Activated T-cell treated with anti-CD3 and anti-CD28 coated beads, Interleukin-2, amount 50 U/mL, for 72 hours (primary cell): ENCODE data around the gene GGN. TPM values are rescaled to one million over a fixed set of nuclear protein-coding genes. Genes with fewer than 3 reads are reported as not detected.

Experiments used
- ATAC-seq, 2 donors: fragments of 150-1000 bp; cut with Tn5 transposase; replicated peaks in 1 of 2; 2 replicates each; pipeline ENCODE4 v1.10.0; 2021; ENCODE audit warnings: moderate library complexity in 2 of 2, mild to moderate bottlenecking in 1 of 2
- DNase-seq, 2 donors: peaks; one replicate each; pipeline ENCODE4 v3.0.0; 2021 to 2022; ENCODE audit warnings: mixed read lengths in 1 of 2
- H3K27ac Mint-ChIP-seq: one replicate; pipeline ENCODE4 v1.8.0; 2022; ENCODE audit warnings: mild to moderate bottlenecking, moderate library complexity, mixed read lengths
- H3K27me3 Mint-ChIP-seq: one replicate; pipeline ENCODE4 v1.8.0; 2022; ENCODE audit warnings: low read depth, mixed read lengths
- H3K36me3 Mint-ChIP-seq, 2 donors: one replicate each; pipeline ENCODE4 v1.8.0; 2022; ENCODE audit warnings: mixed read lengths in 2 of 2, mild to moderate bottlenecking in 1 of 2; ENCODE audit not compliant: insufficient read depth in 2 of 2
- H3K4me1 Mint-ChIP-seq: one replicate; pipeline ENCODE4 v1.8.0; 2022; ENCODE audit warnings: low read depth, mixed read lengths
- H3K4me3 Mint-ChIP-seq, 2 donors: one replicate each; pipeline ENCODE4 v1.8.0; 2022; ENCODE audit warnings: mild to moderate bottlenecking in 2 of 2, mixed read lengths in 2 of 2, moderate library complexity in 2 of 2
- H3K9me3 Mint-ChIP-seq, 2 donors: one replicate each; pipeline ENCODE4 v1.8.0; 2022; ENCODE audit warnings: mixed read lengths in 2 of 2
- total RNA-seq, 2 donors: library from RNA; stranded (reverse); gene quantifications; one replicate each; pipeline ENCODE4 v1.2.3, GENCODE V29; 2022

The GGN gene
- total RNA-seq, 2 donors from 2014 or later, result 0.43 to 1.4 TPM

DNA sequence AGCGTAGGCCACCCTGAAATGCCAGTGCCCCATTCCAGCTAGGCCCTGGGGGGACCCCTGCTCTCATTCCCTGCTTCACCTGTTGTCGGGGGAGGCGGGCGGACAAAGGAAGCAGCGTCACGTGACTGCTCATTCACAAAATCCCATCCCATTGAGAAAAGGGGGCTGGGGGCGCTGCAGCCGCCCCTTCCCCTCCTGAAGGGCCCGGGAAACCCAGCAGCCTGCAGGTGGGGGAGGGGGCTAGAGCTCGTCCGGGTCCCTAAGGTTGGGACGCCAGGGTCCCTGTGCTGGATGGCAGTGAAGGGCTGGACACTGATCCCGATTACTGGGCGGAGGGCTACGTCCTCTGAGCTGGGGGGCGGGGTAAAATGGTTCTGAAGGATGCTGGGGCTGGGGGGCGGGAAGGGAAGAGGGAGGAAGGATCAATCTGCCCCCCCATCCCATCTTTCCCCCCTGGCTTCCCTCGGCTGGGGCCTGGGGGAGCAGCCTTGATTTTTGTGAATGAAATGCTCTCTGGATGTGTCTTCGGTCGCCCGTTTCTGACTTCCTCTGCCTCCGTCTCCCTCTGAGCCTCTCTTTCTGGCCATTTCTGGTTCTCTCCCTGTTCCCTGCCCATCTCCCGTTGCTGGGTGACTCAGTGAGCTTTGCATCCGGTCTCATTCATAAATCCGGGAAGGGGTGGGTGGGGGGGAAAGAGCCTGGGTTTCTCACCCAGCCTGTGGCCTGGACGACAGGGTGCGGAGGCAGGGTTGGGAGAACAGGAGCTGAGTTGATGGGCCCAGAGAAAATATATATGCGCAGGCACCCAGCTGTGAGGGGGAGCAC, 1.5 kb upstream of the GGN start:
- H3K9me3 Mint-ChIP-seq, result no peaks in the 10 kb centered on the region
- H3K4me1 Mint-ChIP-seq, result peaks cover 31% of the 10 kb centered on the region
- ATAC-seq, result no peak
- DNase-seq, result no peak
- no peak overlapping the region for H3K27ac Mint-ChIP-seq
- H3K36me3 Mint-ChIP-seq, result peaks cover 0 to 4% of the 10 kb centered on the region in 2 donors
- H3K4me3 Mint-ChIP-seq, result peak overlapping the region; percentile 75 to 76
- peaks cover 29% of the 10 kb centered on the region for H3K27me3 Mint-ChIP-seq

DNA sequence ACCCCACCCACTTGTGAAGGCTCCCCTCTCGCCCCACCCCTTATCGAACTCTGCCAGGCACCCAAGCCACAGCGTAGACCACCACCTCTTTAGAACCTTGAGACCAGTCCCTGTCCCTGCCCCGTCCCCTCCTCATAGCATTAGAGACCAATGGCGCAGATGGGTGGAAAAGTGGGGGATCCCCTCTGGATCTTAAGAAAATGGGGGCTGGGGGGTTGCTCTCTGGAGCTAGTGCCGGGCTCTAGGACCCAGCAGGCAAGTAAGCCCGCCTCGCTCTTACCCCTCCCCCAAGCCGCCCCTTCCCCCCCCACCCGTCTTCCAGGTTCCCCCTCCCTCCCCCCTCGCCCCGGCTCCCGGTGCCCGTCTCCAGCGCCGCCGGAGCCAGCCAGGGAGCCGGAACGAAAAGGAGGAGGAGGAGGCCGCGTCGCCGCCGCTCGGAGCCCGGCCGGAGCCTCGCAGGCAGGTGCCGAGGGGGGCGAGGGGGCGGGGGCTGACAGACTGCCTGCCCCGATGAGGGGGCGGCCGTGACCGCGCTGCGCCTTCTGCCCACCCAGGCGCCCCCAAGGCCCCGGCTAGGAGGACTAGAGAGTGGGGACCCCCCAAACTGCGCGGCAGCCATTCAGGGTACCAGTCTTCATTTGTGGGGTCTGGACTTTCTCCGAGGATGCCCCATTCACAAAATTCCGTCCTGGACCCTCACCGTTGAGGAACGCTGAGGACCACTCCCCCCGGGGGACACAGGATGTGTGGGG, 691 bp upstream of the GGN start, which contains the start of gene SPRED3:
Gene SPRED3, plus strand, starts transcription at position 349 of the 752 bp plus-strand sequence. CDS start 1,606 bp downstream, outside the sequence.
- DNase-seq (no peak), ATAC-seq (peak in 1 of 2 donors; percentile 3)
- peaks cover 0 to 6% of the 10 kb centered on the region in 2 donors for H3K36me3 Mint-ChIP-seq
- peaks cover 21% of the 10 kb centered on the region for H3K27me3 Mint-ChIP-seq
- H3K9me3 Mint-ChIP-seq, result no peaks in the 10 kb centered on the region
- H3K4me3 Mint-ChIP-seq, result peak within 1 kb of the TSS; percentile 96 to 98
- H3K4me1 Mint-ChIP-seq, result peaks cover 23% of the 10 kb centered on the region
- peak within 1 kb of the TSS; percentile 88 for H3K27ac Mint-ChIP-seq

DNA sequence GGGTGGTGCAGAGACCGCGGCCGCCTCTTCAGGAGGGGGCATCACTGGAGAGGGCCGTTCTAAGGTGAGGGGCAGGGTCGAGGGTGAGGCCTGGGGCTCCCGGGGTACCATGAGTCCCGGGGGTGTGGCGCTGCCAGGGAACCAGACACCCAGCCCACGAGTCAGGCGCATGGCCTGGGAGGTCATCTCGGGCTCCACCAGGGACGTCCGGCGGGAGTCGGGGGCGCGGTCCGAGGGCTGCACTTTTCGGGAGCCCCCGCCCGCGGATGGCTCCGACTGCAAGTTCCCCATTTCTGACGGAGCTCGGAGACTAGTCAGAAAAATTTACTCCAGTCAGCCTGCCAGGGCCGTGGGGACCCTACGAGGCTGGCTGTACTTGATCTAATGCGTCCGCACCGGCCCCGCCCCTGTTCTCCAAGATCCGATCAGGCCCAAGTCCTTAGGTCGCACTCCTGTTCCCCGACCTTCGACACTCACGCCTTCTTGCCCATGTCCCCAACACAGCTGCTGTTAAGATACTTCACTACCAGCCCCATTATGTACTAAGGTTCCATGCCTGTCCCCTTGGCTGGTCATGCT, 774 bp downstream of the GGN start:
- H3K4me3 Mint-ChIP-seq, result peak overlapping the region; percentile 96 to 98
- H3K27me3 Mint-ChIP-seq, result peaks cover 21% of the 10 kb centered on the region
- ATAC-seq, result no peak
- DNase-seq, result no peak
- peaks cover 17% of the 10 kb centered on the region for H3K4me1 Mint-ChIP-seq
- H3K27ac Mint-ChIP-seq, result no peak overlapping the region
- H3K36me3 Mint-ChIP-seq, result peaks cover 1 to 16% of the 10 kb centered on the region in 2 donors
- no peaks in the 10 kb centered on the region for H3K9me3 Mint-ChIP-seq

DNA sequence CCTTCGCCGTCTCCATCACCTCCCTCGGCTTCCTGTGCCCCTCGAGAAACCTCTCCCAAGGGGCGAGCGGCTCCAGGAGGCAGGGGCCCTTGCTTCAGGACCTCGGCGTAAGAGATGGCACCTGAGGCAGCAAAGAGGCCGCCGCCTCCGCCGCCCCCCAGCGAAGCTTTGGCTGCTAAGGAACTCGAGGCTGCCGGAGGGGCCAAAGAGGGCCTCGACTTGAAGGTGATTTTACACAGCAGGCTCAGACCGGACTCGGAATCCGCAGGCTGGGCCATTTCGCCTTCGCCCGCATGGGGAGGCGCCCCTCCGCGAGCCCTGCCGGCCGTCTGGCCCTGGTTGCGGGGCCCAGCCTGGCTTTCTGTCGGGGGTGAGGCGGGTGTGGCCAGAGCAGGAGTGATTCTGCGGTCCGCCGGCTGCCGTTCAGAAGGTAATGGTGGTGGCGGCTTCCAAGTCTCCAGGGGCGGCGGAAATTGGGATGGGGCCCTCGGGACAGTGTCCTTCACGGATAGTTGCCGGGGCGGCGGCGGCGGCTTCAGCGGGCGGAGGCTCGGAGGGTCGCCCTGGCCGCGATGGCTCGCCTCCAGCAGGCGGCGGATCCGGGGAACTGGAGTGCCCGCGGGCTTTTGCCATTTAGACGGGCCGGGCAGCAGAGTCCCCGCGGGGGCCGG, 1.4 kb downstream of the GGN start:
- Mint-ChIP-seq H3K9me3 (no peaks in the 10 kb centered on the region), H3K27ac (no peak overlapping the region), H3K36me3 (peaks cover 3 to 19% of the 10 kb centered on the region in 2 donors), H3K4me3 (peak overlapping the region in 1 of 2 donors; percentile 10), H3K27me3 (peaks cover 18% of the 10 kb centered on the region), H3K4me1 (peaks cover 17% of the 10 kb centered on the region)
- DNase-seq, result no peak
- no peak for ATAC-seq

- peaks cover 17% of the 10 kb centered on the region for H3K4me1 Mint-ChIP-seq
- DNase-seq, result no peak
- no peak for ATAC-seq
- H3K27ac Mint-ChIP-seq, result no peak overlapping the region
- H3K36me3 Mint-ChIP-seq, result peaks cover 3 to 19% of the 10 kb centered on the region in 2 donors
- H3K9me3 Mint-ChIP-seq, result no peaks in the 10 kb centered on the region
- H3K4me3 Mint-ChIP-seq, result no peak overlapping the region
- peaks cover 12% of the 10 kb centered on the region for H3K27me3 Mint-ChIP-seq
Observed at GRCh38 chr19:38385804-38386257, 2.0 kb downstream of the GGN start.

GRCh38 chr19:38385057-38385803, 2.6 kb downstream of the GGN start:
- no peak overlapping the region for H3K27ac Mint-ChIP-seq
- peaks cover 5 to 20% of the 10 kb centered on the region in 2 donors for H3K36me3 Mint-ChIP-seq
- peaks cover 8% of the 10 kb centered on the region for H3K27me3 Mint-ChIP-seq
- no peaks in the 10 kb centered on the region for H3K9me3 Mint-ChIP-seq
- ATAC-seq, result no peak
- DNase-seq, result no peak
- H3K4me3 Mint-ChIP-seq, result no peak overlapping the region
- H3K4me1 Mint-ChIP-seq, result peaks cover 17% of the 10 kb centered on the region

- Mint-ChIP-seq H3K27ac (no peak overlapping the region), H3K36me3 (peaks cover 8 to 24% of the 10 kb centered on the region in 2 donors)
Observed at GRCh38 chr19:38384209-38385027, 3.4 kb downstream of the GGN start.

DNA sequence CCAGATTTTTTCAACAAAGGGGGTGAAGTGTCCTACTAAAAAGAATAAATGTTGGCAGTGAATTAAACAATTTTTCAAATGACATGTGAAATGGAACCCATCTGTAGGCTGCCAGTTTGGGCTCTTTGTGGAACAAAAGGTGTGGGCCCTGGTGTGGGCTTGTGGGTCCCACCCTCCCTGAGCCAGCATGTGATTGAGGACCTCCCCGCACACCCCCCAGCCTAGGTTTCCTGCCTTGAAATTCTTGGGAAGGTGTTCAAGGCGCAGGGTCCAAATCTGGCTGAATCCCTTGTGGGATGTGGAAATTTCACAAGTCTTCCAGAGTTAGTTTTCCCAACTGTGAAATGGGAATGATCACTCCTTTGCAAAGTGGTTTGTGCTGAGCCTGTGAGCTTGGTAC, 4.1 kb downstream of the GGN start:
- Mint-ChIP-seq H3K27me3 (no peaks in the 10 kb centered on the region), H3K27ac (peak overlapping the region; percentile 57), H3K9me3 (no peaks in the 10 kb centered on the region), H3K36me3 (peaks cover 9 to 28% of the 10 kb centered on the region in 2 donors), H3K4me1 (peaks cover 21% of the 10 kb centered on the region), H3K4me3 (no peak overlapping the region)
- DNase-seq (no peak), ATAC-seq (no peak)

More at GRCh38 chr19:38384209-38385027, 3.4 kb downstream of the GGN start:
- ATAC-seq, result no peak
- peaks cover 14% of the 10 kb centered on the region for H3K4me1 Mint-ChIP-seq
- no peak overlapping the region for H3K4me3 Mint-ChIP-seq
- no peaks in the 10 kb centered on the region for H3K9me3 Mint-ChIP-seq
- H3K27me3 Mint-ChIP-seq, result peaks cover under 1% of the 10 kb centered on the region
- DNase-seq, result no peak

- Mint-ChIP-seq H3K9me3 (no peaks in the 10 kb centered on the region), H3K27me3 (no peaks in the 10 kb centered on the region), H3K4me1 (peaks cover 24% of the 10 kb centered on the region), H3K27ac (no peak overlapping the region), H3K36me3 (peaks cover 9 to 28% of the 10 kb centered on the region in 2 donors), H3K4me3 (no peak overlapping the region)
- ATAC-seq (no peak), DNase-seq (no peak)
Observed at GRCh38 chr19:38383184-38383583, 4.7 kb downstream of the GGN start.

- Mint-ChIP-seq H3K4me3 (no peak overlapping the region), H3K27me3 (no peaks in the 10 kb centered on the region), H3K36me3 (peaks cover 13 to 35% of the 10 kb centered on the region in 2 donors), H3K27ac (no peak overlapping the region), H3K4me1 (peaks cover 25% of the 10 kb centered on the region), H3K9me3 (no peaks in the 10 kb centered on the region)
- DNase-seq, result no peak
- no peak for ATAC-seq
Observed at GRCh38 chr19:38381138-38381537, 6.7 kb downstream of the GGN start.

- H3K4me3 Mint-ChIP-seq, result no peak overlapping the region
- ATAC-seq (no peak), DNase-seq (no peak)
- no peaks in the 10 kb centered on the region for H3K9me3 Mint-ChIP-seq
- H3K27ac Mint-ChIP-seq, result no peak overlapping the region
- no peaks in the 10 kb centered on the region for H3K27me3 Mint-ChIP-seq
- H3K4me1 Mint-ChIP-seq, result peaks cover 44% of the 10 kb centered on the region
- H3K36me3 Mint-ChIP-seq, result peaks cover 21 to 36% of the 10 kb centered on the region in 2 donors
Observed at GRCh38 chr19:38378866-38379265, 9.0 kb downstream of the GGN start.
